Endometrium (tissue), 2 donors: ENCODE data around the gene RHOB.
"Not testable (repeated sequence)": the region's sequence is repeated elsewhere in the genome, so short reads cannot be mapped to it uniquely, and the experiment has no call there.

ENCODE experiments used
- FAIRE-seq: peaks from 2 replicates; lab custom pipeline; 2012; peaks lifted over from hg19 to GRCh38; lab: Jason Lieb, UNC
- donor health status: control.
- donor health status: control.

Gene RHOB

GRCh38 chr2:20422402-20423271 is 24.2 kb upstream of the RHOB start:
- no peak for FAIRE-seq

- FAIRE-seq, result no peak
Measured at GRCh38 chr2:20423359-20423758, 23.5 kb upstream of the RHOB start.

GRCh38 chr2:20423847-20424246 is 23.0 kb upstream of the RHOB start:
- no peak for FAIRE-seq

- FAIRE-seq, result no peak
Measured at GRCh38 chr2:20424300-20425290, 22.3 kb upstream of the RHOB start.

GRCh38 chr2:20425371-20425881 is 21.4 kb upstream of the RHOB start:
- no peak for FAIRE-seq

GRCh38 chr2:20425884-20426283 is 21.0 kb upstream of the RHOB start:
- no peak for FAIRE-seq

GRCh38 chr2:20427931-20428526 is 18.8 kb upstream of the RHOB start:
- FAIRE-seq, result no peak

- FAIRE-seq, result no peak
Measured at GRCh38 chr2:20428717-20429490, 18.0 kb upstream of the RHOB start.

- FAIRE-seq, result no peak
Measured at GRCh38 chr2:20429528-20429927, 17.3 kb upstream of the RHOB start.

GRCh38 chr2:20430035-20430434 is 16.8 kb upstream of the RHOB start:
- no peak for FAIRE-seq

GRCh38 chr2:20430461-20431300 is 16.2 kb upstream of the RHOB start:
- no peak for FAIRE-seq

- FAIRE-seq, result no peak
Measured at GRCh38 chr2:20431301-20431698, 15.6 kb upstream of the RHOB start.

- no peak for FAIRE-seq
Measured at GRCh38 chr2:20431772-20432171, 15.1 kb upstream of the RHOB start.

GRCh38 chr2:20432714-20433113 is 14.2 kb upstream of the RHOB start:
- no peak for FAIRE-seq

GRCh38 chr2:20433249-20433648 is 13.6 kb upstream of the RHOB start:
- FAIRE-seq, result no peak

GRCh38 chr2:20433946-20434553 is 12.8 kb upstream of the RHOB start:
- no peak for FAIRE-seq

- no peak for FAIRE-seq
Measured at GRCh38 chr2:20434588-20435294, 12.1 kb upstream of the RHOB start.

- not testable (repeated sequence) for FAIRE-seq
Measured at GRCh38 chr2:20435456-20435855, 11.4 kb upstream of the RHOB start.

GRCh38 chr2:20436716-20437470 is 10.0 kb upstream of the RHOB start:
- no peak for FAIRE-seq
